Endodermal cell (in vitro differentiated cells): ENCODE measurements around the gene CDS2. TPM values are rescaled to one million over a fixed set of nuclear protein-coding genes. Genes with fewer than 3 reads are reported as not detected.
A peak's percentile ranks its signal among the peaks of the same experiment; 100 is the strongest.

ENCODE experiments used
- DNase-seq: peaks from one replicate; pipeline ENCODE4 v3.0.0-alpha.2; 2017
- H3K27ac ChIP-seq: 2 replicates; pipeline ENCODE4 v1.5.1; 2013; ENCODE audit warnings: mild to moderate bottlenecking, low read depth, low read length, moderate library complexity
- H3K27me3 ChIP-seq: 2 replicates; pipeline ENCODE4 v1.6.1; 2013; ENCODE audit warnings: mild to moderate bottlenecking, low read length, moderate library complexity; ENCODE audit not compliant: insufficient read depth, control insufficient read depth, poor library complexity, severe bottlenecking
- H3K36me3 ChIP-seq: 2 replicates; pipeline ENCODE4 v1.7.0; 2013; ENCODE audit warnings: mild to moderate bottlenecking, low read length, moderate library complexity; ENCODE audit not compliant: control insufficient read depth, insufficient read depth
- H3K4me1 ChIP-seq: one replicate; pipeline ENCODE4 v1.7.0; 2013; ENCODE audit warnings: low read length; ENCODE audit not compliant: control insufficient read depth, insufficient read depth
- H3K4me3 ChIP-seq: 2 replicates; pipeline ENCODE4 v1.5.1; 2013; ENCODE audit warnings: mild to moderate bottlenecking, low read length, moderate library complexity
- H3K9ac ChIP-seq: 2 replicates; pipeline ENCODE4 v1.6.1; 2013; ENCODE audit warnings: mild to moderate bottlenecking, low read length, moderate library complexity; ENCODE audit not compliant: poor library complexity, severe bottlenecking; ENCODE audit errors: extremely low read depth
- H3K9me3 ChIP-seq: 2 replicates; pipeline ENCODE4 v1.6.1; 2013; ENCODE audit warnings: mild to moderate bottlenecking, low read length, moderate library complexity; ENCODE audit not compliant: control insufficient read depth
- H3K27ac Mint-ChIP-seq: 2 replicates; pipeline ENCODE4 v1.8.0; 2020; ENCODE audit warnings: mixed read lengths
- H3K27me3 Mint-ChIP-seq: 2 replicates; pipeline ENCODE4 v1.8.0; 2021; ENCODE audit warnings: mild to moderate bottlenecking, mixed read lengths; ENCODE audit not compliant: insufficient read depth
- H3K36me3 Mint-ChIP-seq: 2 replicates; pipeline ENCODE4 v1.8.0; 2020; ENCODE audit warnings: low read depth, mixed read lengths
- H3K4me1 Mint-ChIP-seq: 2 replicates; pipeline ENCODE4 v1.8.0; 2020; ENCODE audit warnings: mixed read lengths
- H3K4me3 Mint-ChIP-seq: 2 replicates; pipeline ENCODE4 v1.8.0; 2020; ENCODE audit warnings: mild to moderate bottlenecking, moderate library complexity, mixed read lengths
- H3K9me3 Mint-ChIP-seq: 2 replicates; pipeline ENCODE4 v1.8.0; 2020; ENCODE audit warnings: mild to moderate bottlenecking, mixed read lengths
- WGBS, 2 experiments: methylation state at CpG; one replicate each; pipeline versions ENCODE4 v1.1.5 to v1.1.7; 2013; ENCODE audit warnings: missing lambda C conversion rate in 2 of 2, mixed read lengths in 1 of 2; ENCODE audit not compliant: insufficient coverage in 1 of 2, insufficient read length in 1 of 2; 5-methylcytosine and 5-hydroxymethylcytosine counted together
- total RNA-seq, 2 donors: library from RNA; stranded (reverse); fragmentation: NEBNext Ultra II Directional in 1 of 2; extraction: Animal tissue kit (Norgen Biotek cat#: 25700) in 1 of 2; gene quantifications; 2 replicates in 1 of 2; 3 replicates in 1 of 2; pipeline ENCODE4 v1.2.1, GENCODE V29; 2021
- TF ChIP-seq, protein P1 (sequence below): fragments of 200-600 bp; sonication (generic); conservative IDR thresholded peaks from 2 replicates; pipeline ENCODE4 v1.5.0; 2021; ENCODE audit warnings: antibody characterized with exemption, mild to moderate bottlenecking

Gene CDS2
- total RNA-seq, 2 donors from 2014 or later: 66.8 to 77.1 TPM

DNA sequence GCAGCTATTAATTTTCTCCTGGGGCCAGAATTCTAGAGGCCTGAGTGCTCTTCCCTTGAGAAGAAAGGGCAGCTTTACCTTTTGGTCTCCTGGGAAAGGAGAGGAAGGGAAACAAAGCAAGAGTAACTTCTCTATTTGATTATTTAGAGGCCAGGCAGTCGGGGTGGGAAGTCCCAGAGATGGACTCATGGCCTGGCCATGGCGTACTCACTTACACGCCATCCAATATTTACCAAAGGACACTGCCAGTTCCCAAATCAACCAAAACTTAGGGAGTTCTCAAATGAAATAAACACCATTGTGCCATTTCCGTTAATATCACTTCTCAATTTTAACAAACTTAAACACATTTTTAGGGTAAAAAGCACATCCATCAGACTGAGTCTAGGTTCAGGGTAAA is 76.6 kb downstream of the CDS2 start:
- H3K4me3 Mint-ChIP-seq: no peak overlapping the region
- peaks cover 33% of the 10 kb centered on the region for H3K36me3 Mint-ChIP-seq
- H3K27ac ChIP-seq: no peak overlapping the region
- no peaks in the 10 kb centered on the region for H3K27me3 ChIP-seq
- H3K4me3 ChIP-seq: no peak overlapping the region
- no peaks in the 10 kb centered on the region for H3K27me3 Mint-ChIP-seq
- H3K4me1 Mint-ChIP-seq: peaks cover 8% of the 10 kb centered on the region
- no peak overlapping the region for H3K27ac Mint-ChIP-seq
- H3K36me3 ChIP-seq: peaks cover 25% of the 10 kb centered on the region
- DNase-seq: no peak
- H3K9me3 Mint-ChIP-seq: no peaks in the 10 kb centered on the region
- H3K9ac ChIP-seq: no peak overlapping the region
- TF ChIP-seq, protein P1, sequence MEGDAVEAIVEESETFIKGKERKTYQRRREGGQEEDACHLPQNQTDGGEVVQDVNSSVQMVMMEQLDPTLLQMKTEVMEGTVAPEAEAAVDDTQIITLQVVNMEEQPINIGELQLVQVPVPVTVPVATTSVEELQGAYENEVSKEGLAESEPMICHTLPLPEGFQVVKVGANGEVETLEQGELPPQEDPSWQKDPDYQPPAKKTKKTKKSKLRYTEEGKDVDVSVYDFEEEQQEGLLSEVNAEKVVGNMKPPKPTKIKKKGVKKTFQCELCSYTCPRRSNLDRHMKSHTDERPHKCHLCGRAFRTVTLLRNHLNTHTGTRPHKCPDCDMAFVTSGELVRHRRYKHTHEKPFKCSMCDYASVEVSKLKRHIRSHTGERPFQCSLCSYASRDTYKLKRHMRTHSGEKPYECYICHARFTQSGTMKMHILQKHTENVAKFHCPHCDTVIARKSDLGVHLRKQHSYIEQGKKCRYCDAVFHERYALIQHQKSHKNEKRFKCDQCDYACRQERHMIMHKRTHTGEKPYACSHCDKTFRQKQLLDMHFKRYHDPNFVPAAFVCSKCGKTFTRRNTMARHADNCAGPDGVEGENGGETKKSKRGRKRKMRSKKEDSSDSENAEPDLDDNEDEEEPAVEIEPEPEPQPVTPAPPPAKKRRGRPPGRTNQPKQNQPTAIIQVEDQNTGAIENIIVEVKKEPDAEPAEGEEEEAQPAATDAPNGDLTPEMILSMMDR: no peak
- H3K4me1 ChIP-seq: no peaks in the 10 kb centered on the region
- no peaks in the 10 kb centered on the region for H3K9me3 ChIP-seq
- WGBS, 2 experiments: 88 to 92% methylated on average over 2 to 4 of the region's 4 CpGs

DNA sequence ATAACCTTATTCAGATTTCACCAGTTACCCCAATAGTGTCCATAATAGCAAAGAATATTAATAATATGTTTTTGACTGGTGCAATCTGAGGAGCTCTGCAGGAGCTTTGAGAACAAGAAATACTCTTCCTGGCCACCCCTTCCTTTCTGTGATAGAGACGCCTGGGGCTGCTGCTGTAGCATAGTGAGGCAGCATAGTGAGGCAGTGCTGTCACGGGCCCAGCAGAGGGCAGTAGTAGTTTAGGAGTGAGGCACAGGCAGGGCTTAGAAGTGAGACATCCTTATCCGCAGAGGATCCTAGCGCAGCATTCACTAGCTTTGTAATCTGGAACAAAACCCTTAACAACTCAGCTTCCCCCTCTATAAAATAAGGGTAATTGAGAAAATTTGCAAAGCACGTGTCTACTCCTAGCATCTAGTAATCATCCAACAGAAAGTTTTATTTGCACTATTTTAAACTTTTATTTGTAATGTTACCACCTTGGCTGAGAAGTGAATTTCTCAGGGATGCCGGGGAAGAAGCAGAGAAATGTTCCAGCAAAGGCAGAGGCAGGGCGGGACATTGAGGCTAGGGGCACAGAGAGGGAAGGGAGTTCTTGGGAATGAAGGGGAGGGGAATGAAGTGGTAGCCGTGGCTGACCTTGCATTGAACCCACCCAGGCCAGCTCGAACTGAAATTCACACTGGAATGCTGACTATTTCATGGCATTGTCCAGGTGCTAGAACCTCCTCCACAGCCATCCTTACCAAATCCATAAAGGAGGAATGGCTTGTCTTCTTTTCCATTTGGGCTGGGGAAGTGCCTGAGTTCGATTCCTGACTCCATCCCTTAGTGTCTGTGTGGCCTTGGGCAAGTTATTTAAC is 78.8 kb downstream of the CDS2 start:
- Histone ChIP-seq H3K4me1 (no peaks in the 10 kb centered on the region), H3K4me3 (no peak overlapping the region), H3K27me3 (no peaks in the 10 kb centered on the region), H3K36me3 (peaks cover 28% of the 10 kb centered on the region), H3K9ac (no peak overlapping the region), H3K9me3 (no peaks in the 10 kb centered on the region), H3K27ac (no peak overlapping the region)
- TF ChIP-seq, protein P1: peak; percentile 94
- 52 to 100% methylated on average over 1 to 9 of the region's 10 CpGs for WGBS, 2 experiments
- H3K9me3 Mint-ChIP-seq: no peaks in the 10 kb centered on the region
- peaks cover 24% of the 10 kb centered on the region for H3K36me3 Mint-ChIP-seq
- H3K27ac Mint-ChIP-seq: no peak overlapping the region
- H3K4me3 Mint-ChIP-seq: no peak overlapping the region
- H3K4me1 Mint-ChIP-seq: peaks cover 8% of the 10 kb centered on the region
- DNase-seq: peak; percentile 95
- H3K27me3 Mint-ChIP-seq: no peaks in the 10 kb centered on the region

DNA sequence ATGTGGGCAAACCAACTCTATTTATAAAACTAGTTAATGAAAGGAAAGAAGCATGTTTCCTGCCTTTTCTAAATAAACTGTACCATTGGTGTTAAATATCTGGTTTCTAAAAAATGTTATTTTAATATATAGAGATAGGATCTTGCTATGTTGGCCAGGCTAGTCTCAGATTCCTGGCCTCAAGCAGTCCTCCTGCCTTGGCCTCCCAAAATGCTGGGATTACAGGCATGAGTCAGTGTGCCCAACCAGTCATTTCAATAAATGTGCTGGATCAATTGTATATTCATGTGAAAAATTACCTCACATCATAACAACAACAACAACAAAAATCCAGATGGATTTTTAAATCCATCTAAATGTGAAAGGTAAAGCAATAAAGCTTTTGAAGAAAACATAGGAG is 80.3 kb downstream of the CDS2 start:
- Histone ChIP-seq H3K27me3 (no peaks in the 10 kb centered on the region), H3K4me3 (no peak overlapping the region), H3K9ac (no peak overlapping the region), H3K36me3 (peaks cover 35% of the 10 kb centered on the region), H3K4me1 (no peaks in the 10 kb centered on the region), H3K9me3 (no peaks in the 10 kb centered on the region), H3K27ac (no peak overlapping the region)
- TF ChIP-seq, protein P1: no peak
- Mint-ChIP-seq H3K4me3 (no peak overlapping the region), H3K4me1 (peaks cover 7% of the 10 kb centered on the region), H3K27me3 (no peaks in the 10 kb centered on the region), H3K36me3 (peaks cover 26% of the 10 kb centered on the region), H3K9me3 (no peaks in the 10 kb centered on the region), H3K27ac (no peak overlapping the region)
- DNase-seq: no peak
